Adrenal gland (tissue), 19 donors: ENCODE data around the gene CEP164. TPM values are rescaled to one million over a fixed set of nuclear protein-coding genes. Genes with fewer than 3 reads are reported as not detected.

Source experiments
- DNase-seq, 7 donors: peaks; one replicate each; pipeline ENCODE4 v3.0.0-alpha.2; 2019 to 2020
- H3K27ac ChIP-seq, 5 donors: fragments of 200-600 bp; sonication (generic) in 4 of 5; 1 replicate in 3 of 5; 2 replicates in 2 of 5; pipeline versions ENCODE4 v1.5.1 to v1.8.0; 2016 to 2020; ENCODE audit warnings: mild to moderate bottlenecking in 1 of 5
- H3K27me3 ChIP-seq: fragments of 200-600 bp; 2 replicates; pipeline ENCODE4 v1.8.0; 2021
- H3K36me3 ChIP-seq, 2 donors: fragments of 200-600 bp; replicated peaks in 1 of 2; 1 replicate in 1 of 2; 2 replicates in 1 of 2; pipeline versions ENCODE4 v1.5.1 to v1.8.0; 2018 to 2022
- H3K4me1 ChIP-seq, 2 donors: fragments of 200-600 bp; replicated peaks in 1 of 2; 1 replicate in 1 of 2; 2 replicates in 1 of 2; pipeline versions ENCODE4 v1.5.1 to v1.8.0; 2018 to 2021
- H3K4me3 ChIP-seq, 4 donors: fragments of 200-600 bp; sonication (generic) in 3 of 4; one replicate each; pipeline ENCODE4 v1.5.1; 2016 to 2018
- H3K9me3 ChIP-seq, 3 donors: fragments of 200-600 bp; sonication (generic) in 1 of 3; replicated peaks in 1 of 3; 1 replicate in 2 of 3; 2 replicates in 1 of 3; pipeline versions ENCODE4 v1.5.1 to v1.8.0; 2016 to 2021
- POLR2A ChIP-seq, 2 donors: fragments of 450-650 bp; IDR thresholded peaks; one replicate each; pipeline ENCODE4 v1.6.1; 2017; ENCODE audit warnings: antibody characterized with exemption in 2 of 2, mild to moderate bottlenecking in 2 of 2, moderate library complexity in 1 of 2
- WGBS, 4 donors: extraction: QIAGEN DNeasy Blood & Tissue Kit in 2 of 4; methylation state at CpG; one replicate each; pipeline versions ENCODE4 v1.1.5 to v1.1.7; 2013 to 2017; 5-methylcytosine and 5-hydroxymethylcytosine counted together
- intact Hi-C, 2 donors: fragments of 100-400 bp; cut with DNase I; formaldehyde crosslinking; loops; one replicate each; pipeline versions ENCODE4 v1.14.1 to v1.15.0; 2022 to 2023
- long read RNA-seq, 10 donors: library from polyadenylated mRNA in 3 of 10; unstranded in 2 of 10; stranded (forward) in 1 of 10; transcript quantifications; one replicate each; pipeline ENCODE4 v2.0.0 and lab custom pipeline, GENCODE V29; 2021 to 2026
- polyA plus RNA-seq, 3 donors: library from polyadenylated mRNA; stranded (reverse); fragments of 200-250 nt in 2 of 3; fragments of 350-450 nt in 1 of 3; fragmentation: Illumina TruSeq in 1 of 3; extraction: RNeasy Lipid Tissue Mini Kit (QIAGEN cat#74804) in 1 of 3; gene quantifications; one replicate each; pipeline ENCODE4 v1.2.3, GENCODE V29; 2013 to 2014
- total RNA-seq, 9 donors: library from RNA; depleted of rRNA in 4 of 9; stranded (reverse); fragments of >200 nt in 4 of 9; fragments of 120-200 nt in 1 of 9; fragmentation: NEBNext Ultra II Directional in 1 of 9; extraction: Animal tissue kit (Norgen Biotek cat#: 25700) in 1 of 9; gene quantifications; one replicate each; pipeline versions ENCODE4 v1.1.0 to v1.2.4, GENCODE V29; 2013 to 2023
- TF ChIP-seq, protein P1 (sequence below), 6 experiments: fragments of 450-650 bp in 4 of 6; fragments of 200-600 bp in 2 of 6; sonication (generic) in 1 of 6; IDR thresholded peaks; 1 replicate in 5 of 6; 2 replicates in 1 of 6; pipeline versions ENCODE4 v1.5.1 to v1.8.0; 2016 to 2021; ENCODE audit warnings: antibody characterized with exemption in 6 of 6, mild to moderate bottlenecking in 2 of 6, moderate library complexity in 1 of 6
- donor health status: healthy with polysubstance abuse.
- donor health status: Bipolar disorder and iron deficiency.
- donor health status: DM: yes; HTN: yes; CAD: no.
- donor health status: DM: no; HTN: no; CAD: no.
- donor health status: DM: no; HTN: no; CAD: no.
- donor health status: DM: yes; HTN: yes; CAD: no.

Gene CEP164
- total RNA-seq (10 to 100 TPM; 10.6 to 59.6 (median 21.3) TPM), polyA plus RNA-seq (10 to 100 TPM; 14.5 to 82.9 (median 29.0) TPM)
- long read RNA-seq, donor 1, transcript CEP164-205 (4 exons, 1,407 nt) = major isoform, 5 of 14 reads
- long read RNA-seq, donor 1, partial matches to known transcripts = 0 of 14 reads
- long read RNA-seq, donor 1, other reads (novel, unspliced or antisense) = 0 of 14 reads
- long read RNA-seq, donor 2, transcript CEP164-210 (2 exons, 1,565 nt) = major isoform, 8 of 20 reads
- long read RNA-seq, donor 2, partial matches to known transcripts = 0 of 20 reads
- long read RNA-seq, donor 2, other reads (novel, unspliced or antisense) = 0 of 20 reads
- long read RNA-seq, donor 3, partial matches to known transcripts = 0 of 8 reads
- long read RNA-seq, donor 3, other reads (novel, unspliced or antisense) = 0 of 8 reads
- long read RNA-seq, donor 4, partial matches to known transcripts = 0 of 7 reads
- long read RNA-seq, donor 4, other reads (novel, unspliced or antisense) = 1 of 7 reads
- long read RNA-seq, donor 5, partial matches to known transcripts = 1 of 11 reads
- long read RNA-seq, donor 5, other reads (novel, unspliced or antisense) = 10 of 11 reads
- long read RNA-seq, donor 6, partial matches to known transcripts = 1 of 8 reads
- long read RNA-seq, donor 6, other reads (novel, unspliced or antisense) = 5 of 8 reads
- long read RNA-seq, donor 7, partial matches to known transcripts = 0 of 5 reads
- long read RNA-seq, donor 7, other reads (novel, unspliced or antisense) = 0 of 5 reads
- long read RNA-seq, donor 8, partial matches to known transcripts = 0 of 10 reads
- long read RNA-seq, donor 8, other reads (novel, unspliced or antisense) = 0 of 10 reads
- long read RNA-seq, donor 9, transcript CEP164-210 (2 exons, 1,565 nt) = major isoform, 5 of 12 reads
- long read RNA-seq, donor 9, transcript CEP164-205 (4 exons, 1,407 nt) = major isoform, 5 of 12 reads
- long read RNA-seq, donor 9, partial matches to known transcripts = 0 of 12 reads
- long read RNA-seq, donor 9, other reads (novel, unspliced or antisense) = 0 of 12 reads
- long read RNA-seq, donor 10, partial matches to known transcripts = 0 of 7 reads
- long read RNA-seq, donor 10, other reads (novel, unspliced or antisense) = 0 of 7 reads

DNA sequence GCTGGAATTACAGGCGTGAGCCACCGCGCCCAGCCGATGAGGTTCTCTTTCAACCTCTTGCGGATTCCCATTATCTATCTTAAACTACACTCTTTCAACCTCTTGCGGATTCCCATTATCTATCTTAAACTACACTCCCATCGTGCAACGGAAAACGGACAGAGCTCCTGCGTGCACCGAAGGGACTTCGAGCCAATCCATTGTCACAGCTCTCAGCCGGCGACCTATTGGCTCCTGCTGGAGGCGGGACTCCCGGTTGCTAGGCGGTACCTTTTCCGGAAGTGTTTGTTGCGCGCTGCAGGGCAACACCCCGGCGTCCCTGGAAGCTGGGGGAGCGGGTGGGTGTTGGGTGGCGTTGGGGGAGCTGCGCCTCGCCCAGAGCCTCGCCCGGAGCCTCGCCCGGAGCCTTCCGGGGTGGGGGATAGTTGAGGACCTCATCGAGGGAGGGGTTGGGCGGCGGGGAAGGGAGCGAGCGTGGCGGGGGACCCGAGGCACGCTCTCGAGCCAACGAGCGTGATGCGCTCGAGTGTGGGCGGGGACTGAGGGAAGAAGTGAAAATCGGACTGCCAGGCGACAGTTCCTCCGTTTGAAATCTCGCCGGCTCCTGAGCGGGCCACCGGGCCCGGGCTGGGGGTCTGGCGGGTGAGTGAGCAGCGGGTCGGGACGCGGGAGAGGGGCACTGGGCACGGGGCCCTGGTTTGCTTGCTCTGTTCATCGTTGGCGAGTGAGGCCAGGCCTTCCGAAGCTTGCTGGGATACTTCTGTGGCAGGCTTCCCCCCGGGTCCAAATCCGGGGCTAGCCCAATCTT lies at the start of gene CEP164:
TSS of gene CEP164 (plus strand) at position 288 of the 808 bp plus-strand sequence. CDS start 10,733 bp downstream, outside the sequence.
- H3K27me3 ChIP-seq = no peaks in the 10 kb centered on the region
- intact Hi-C loops = no loop called here
- peak within 1 kb of the TSS; percentile 85 to 97 (median 88) for H3K27ac ChIP-seq

DNA sequence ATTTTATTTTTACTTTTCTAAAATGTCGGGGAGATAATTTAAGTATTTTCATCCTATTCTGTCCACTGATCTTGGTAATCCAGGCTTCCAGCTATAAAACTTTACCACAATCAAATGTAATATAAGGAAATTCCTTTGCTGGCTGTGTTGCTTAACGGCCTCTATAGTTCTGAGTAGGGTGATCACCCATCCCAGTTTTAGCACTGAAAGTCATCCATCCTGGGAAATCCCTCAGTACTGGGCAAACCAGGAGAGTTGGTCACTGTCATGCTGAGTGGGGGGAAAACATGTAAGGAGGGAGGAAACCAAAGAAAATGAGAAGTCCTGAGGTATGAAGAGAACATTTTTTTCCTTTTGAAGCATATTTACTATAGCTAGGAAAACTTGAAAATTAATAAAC lies 49.3 kb upstream of the CEP164 start:
- no peak for TF ChIP-seq POLR2A (IDR thresholded peaks at IDR 0.05)
- TF ChIP-seq, protein P1, sequence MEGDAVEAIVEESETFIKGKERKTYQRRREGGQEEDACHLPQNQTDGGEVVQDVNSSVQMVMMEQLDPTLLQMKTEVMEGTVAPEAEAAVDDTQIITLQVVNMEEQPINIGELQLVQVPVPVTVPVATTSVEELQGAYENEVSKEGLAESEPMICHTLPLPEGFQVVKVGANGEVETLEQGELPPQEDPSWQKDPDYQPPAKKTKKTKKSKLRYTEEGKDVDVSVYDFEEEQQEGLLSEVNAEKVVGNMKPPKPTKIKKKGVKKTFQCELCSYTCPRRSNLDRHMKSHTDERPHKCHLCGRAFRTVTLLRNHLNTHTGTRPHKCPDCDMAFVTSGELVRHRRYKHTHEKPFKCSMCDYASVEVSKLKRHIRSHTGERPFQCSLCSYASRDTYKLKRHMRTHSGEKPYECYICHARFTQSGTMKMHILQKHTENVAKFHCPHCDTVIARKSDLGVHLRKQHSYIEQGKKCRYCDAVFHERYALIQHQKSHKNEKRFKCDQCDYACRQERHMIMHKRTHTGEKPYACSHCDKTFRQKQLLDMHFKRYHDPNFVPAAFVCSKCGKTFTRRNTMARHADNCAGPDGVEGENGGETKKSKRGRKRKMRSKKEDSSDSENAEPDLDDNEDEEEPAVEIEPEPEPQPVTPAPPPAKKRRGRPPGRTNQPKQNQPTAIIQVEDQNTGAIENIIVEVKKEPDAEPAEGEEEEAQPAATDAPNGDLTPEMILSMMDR (IDR thresholded peaks at IDR 0.05) = no peak
- no peak overlapping the region for H3K4me3 ChIP-seq
- 93 to 97% (median 94%) methylated on average over 2 of the region's 2 CpGs for WGBS, 4 donors
- no peak overlapping the region for H3K27ac ChIP-seq
- H3K9me3 ChIP-seq = no peaks in the 10 kb centered on the region
- no peaks in the 10 kb centered on the region for H3K27me3 ChIP-seq
- peaks cover 0 to 25% of the 10 kb centered on the region in 2 donors for H3K36me3 ChIP-seq
- DNase-seq = no peak
- intact Hi-C loops = no loop called here
- no peaks in the 10 kb centered on the region for H3K4me1 ChIP-seq

More for the DNA sequence above, at the start of gene CEP164:
- no peaks in the 10 kb centered on the region for H3K9me3 ChIP-seq
- no peaks in the 10 kb centered on the region for H3K36me3 ChIP-seq
- WGBS, 4 donors = 0 to 1% (median 0%) methylated on average over 20 to 64 of the region's 64 CpGs
- peak; percentile 95 to 99 (median 98) for DNase-seq
- peaks cover 9 to 11% of the 10 kb centered on the region in 2 donors for H3K4me1 ChIP-seq
- peak within 1 kb of the TSS in 3 of 4 donors; percentile 90 to 94 (median 92) for H3K4me3 ChIP-seq
- peak; percentile 23 to 73 for TF ChIP-seq POLR2A (IDR thresholded peaks at IDR 0.05)
- TF ChIP-seq, protein P1 (IDR thresholded peaks at IDR 0.05) = no peak

DNA sequence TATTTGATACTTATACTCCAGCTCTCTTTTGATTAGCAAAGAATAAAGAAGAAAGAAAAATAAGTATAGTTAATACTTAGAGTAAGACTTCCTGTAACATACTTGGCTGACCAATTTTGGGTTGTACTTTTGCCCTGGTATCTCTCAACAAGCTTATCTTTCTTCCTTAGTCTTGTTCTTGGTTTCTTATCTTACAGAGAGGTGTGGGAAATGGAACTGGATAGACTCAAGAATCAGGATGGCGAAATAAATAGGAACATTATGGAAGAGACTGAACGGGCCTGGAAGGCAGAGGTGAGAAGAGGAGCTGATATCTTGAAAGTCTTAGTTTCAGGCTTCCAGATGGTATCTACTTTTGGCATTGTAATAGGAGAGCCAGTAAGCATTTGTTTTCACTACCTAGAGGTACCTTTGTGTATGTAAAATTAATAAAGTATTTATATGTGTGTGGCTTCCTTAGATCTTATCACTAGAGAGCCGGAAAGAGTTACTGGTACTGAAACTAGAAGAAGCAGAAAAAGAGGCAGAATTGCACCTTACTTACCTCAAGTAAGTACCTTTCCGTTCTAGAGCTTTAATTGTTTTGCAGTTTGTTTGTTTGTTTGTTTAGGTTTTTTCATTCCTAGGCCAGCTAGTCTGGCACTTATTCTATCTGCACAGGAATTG lies 47.8 kb upstream of the CEP164 start:
- Histone ChIP-seq H3K36me3 (peaks cover 0 to 38% of the 10 kb centered on the region in 2 donors), H3K4me1 (no peaks in the 10 kb centered on the region), H3K4me3 (no peak overlapping the region), H3K27me3 (no peaks in the 10 kb centered on the region), H3K9me3 (no peaks in the 10 kb centered on the region), H3K27ac (no peak overlapping the region)
- intact Hi-C loops = no loop called here
- TF ChIP-seq POLR2A (IDR thresholded peaks at IDR 0.05) = no peak
- TF ChIP-seq, protein P1 (IDR thresholded peaks at IDR 0.05) = no peak
- 88 to 95% (median 90%) methylated on average over 4 of the region's 4 CpGs for WGBS, 4 donors
- no peak for DNase-seq
